GM12801 (cell line): ENCODE results near the gene KDM5A.

Source experiments
- CTCF ChIP-seq: IDR thresholded peaks from one replicate; pipeline ENCODE4 v1.5.1; 2011; ENCODE audit warnings: control low read depth; ENCODE audit not compliant: insufficient read length; ENCODE audit errors: extremely low read depth

The KDM5A gene

GRCh38 chr12:262817-263216, 126.3 kb downstream of the KDM5A start, which contains the start of gene SLC6A13:
Gene SLC6A13 (minus strand): TSS chr12:262836. CDS start chr12:260052, 2,784 bp downstream.
- TF ChIP-seq CTCF = no peak

GRCh38 chr12:262113-262512, 127.0 kb downstream of the KDM5A start:
- TF ChIP-seq CTCF = no peak

GRCh38 chr12:257521-258321, 131.4 kb downstream of the KDM5A start:
- no peak for TF ChIP-seq CTCF

GRCh38 chr12:256958-257357, 132.2 kb downstream of the KDM5A start:
- no peak for TF ChIP-seq CTCF

GRCh38 chr12:256225-256624, 132.9 kb downstream of the KDM5A start:
- no peak for TF ChIP-seq CTCF

GRCh38 chr12:254912-255311, 134.2 kb downstream of the KDM5A start:
- no peak for TF ChIP-seq CTCF

- no peak for TF ChIP-seq CTCF
Observed at GRCh38 chr12:254039-254438, 135.1 kb downstream of the KDM5A start.
